PC-9 (cell line): Measurements from ENCODE around the gene DUSP6. TPM values are rescaled to one million over a fixed set of nuclear protein-coding genes. Genes with fewer than 3 reads are reported as not detected.

Experiments used
- BruUV-seq: library from RNA; stranded (reverse); fragments of 400-500 nt; replicated peaks from 2 replicates; lab custom pipeline; 2021; lab: Mats Ljungman, UMichigan
- CTCF ChIA-PET: fragments of 300-600 bp; sonication (Branson Sonifier 250); formaldehyde crosslinking; loops from one replicate; lab custom pipeline; 2022; ENCODE audit warnings: antibody characterized with exemption; lab: Charles Lee
- POLR2A ChIA-PET: fragments of 300-600 bp; sonication (Branson Sonifier 250); formaldehyde crosslinking; loops from one replicate; lab custom pipeline; 2022; ENCODE audit warnings: antibody characterized with exemption; ENCODE audit not compliant: unreplicated experiment; lab: Charles Lee
- DNase-seq, 2 experiments: peaks; one replicate each; pipeline versions ENCODE4 v3.0.0 to v3.0.0-alpha.2; 2015 to 2022; ENCODE audit warnings: mixed read lengths in 1 of 2
- H2AFZ ChIP-seq: fragments of 200-600 bp; sonication (generic); 2 replicates; pipeline ENCODE4 v1.8.1; 2017; ENCODE audit warnings: antibody characterized with exemption
- H3F3A ChIP-seq: fragments of 200-600 bp; sonication (generic); 2 replicates; pipeline ENCODE4 v1.8.1; 2017; ENCODE audit warnings: antibody characterized with exemption, mild to moderate bottlenecking, low read depth; ENCODE audit not compliant: insufficient read depth
- H3K27ac ChIP-seq: fragments of 200-600 bp; sonication (generic); 2 replicates; pipeline ENCODE4 v1.6.1; 2016; ENCODE audit warnings: mixed run types
- H3K27me3 ChIP-seq: fragments of 200-600 bp; sonication (generic); 2 replicates; pipeline ENCODE4 v1.6.1; 2016; ENCODE audit warnings: low read depth, mixed run types; ENCODE audit not compliant: insufficient read depth
- H3K36me3 ChIP-seq: fragments of 200-600 bp; sonication (generic); 2 replicates; pipeline ENCODE4 v1.6.1; 2016; ENCODE audit warnings: low read depth, mixed run types
- H3K4me1 ChIP-seq: fragments of 200-600 bp; sonication (generic); replicated peaks from 2 replicates; pipeline ENCODE4 v1.6.1; 2016; ENCODE audit warnings: mixed run types; ENCODE audit not compliant: insufficient read depth
- H3K4me2 ChIP-seq: fragments of 200-600 bp; sonication (generic); 2 replicates; pipeline ENCODE4 v1.6.1; 2017; ENCODE audit warnings: mixed run types
- H3K4me3 ChIP-seq: fragments of 200-600 bp; sonication (generic); 2 replicates; pipeline ENCODE4 v1.6.1; 2016; ENCODE audit warnings: mixed run types
- H3K79me2 ChIP-seq: fragments of 200-600 bp; sonication (generic); 2 replicates; pipeline ENCODE4 v1.6.1; 2017; ENCODE audit warnings: low read depth, mixed run types
- H3K9me2 ChIP-seq: fragments of 200-600 bp; sonication (generic); 2 replicates; pipeline ENCODE4 v1.8.1; 2017; ENCODE audit warnings: mild to moderate bottlenecking; ENCODE audit not compliant: insufficient read depth
- H3K9me3 ChIP-seq: fragments of 200-600 bp; sonication (generic); 2 replicates; pipeline ENCODE4 v1.8.1; 2016; ENCODE audit warnings: low read depth; ENCODE audit not compliant: insufficient read depth
- H4K20me1 ChIP-seq: fragments of 200-600 bp; sonication (generic); 2 replicates; pipeline ENCODE4 v1.8.1; 2017; ENCODE audit not compliant: insufficient read depth
- EZH2 ChIP-seq: fragments of 200-600 bp; sonication (generic); IDR thresholded peaks from 2 replicates; pipeline ENCODE4 v1.8.0; 2017; ENCODE audit warnings: antibody characterized with exemption, low read depth
- intact Hi-C: fragments of 100-400 bp; cut with micrococcal nuclease; formaldehyde crosslinking; loops from one replicate; pipeline ENCODE4 v1.10.0; 2022; ENCODE audit not compliant: unreplicated experiment
- total RNA-seq: library from RNA; stranded (reverse); gene quantifications from 2 replicates; pipeline ENCODE4 v1.2.3, GENCODE V29; 2021
- TF ChIP-seq, protein P1 (sequence below): fragments of 200-600 bp; sonication (generic); conservative IDR thresholded peaks from 2 replicates; pipeline ENCODE4 v1.6.1; 2017; ENCODE audit warnings: mixed run types, antibody characterized with exemption, mild to moderate bottlenecking, moderate library complexity

Gene DUSP6
- total RNA-seq, 1 experiment from 2014 or later = 14.1 TPM

GRCh38 chr12:89379148-89379838 is 27.0 kb upstream of the DUSP6 start:
- peaks cover 4% of the 10 kb centered on the region; the same call in 1 of the 2 replicates for H3F3A ChIP-seq
- POLR2A ChIA-PET = interaction anchor here (0.7 kb wide), 1 partner anchor 20 kb away, joined by 16 read pairs; no protein-coding TSS in a partner anchor
- no peaks in the 10 kb centered on the region for H3K79me2 ChIP-seq
- BruUV-seq = no TSS peak
- H3K4me1 ChIP-seq = peaks cover 14% of the 10 kb centered on the region
- no peak overlapping the region for H3K27ac ChIP-seq
- intact Hi-C loops = no loop called here
- H3K4me3 ChIP-seq = no peak overlapping the region
- H4K20me1 ChIP-seq = no peaks in the 10 kb centered on the region
- TF ChIP-seq EZH2 = no peak
- TF ChIP-seq, protein P1, sequence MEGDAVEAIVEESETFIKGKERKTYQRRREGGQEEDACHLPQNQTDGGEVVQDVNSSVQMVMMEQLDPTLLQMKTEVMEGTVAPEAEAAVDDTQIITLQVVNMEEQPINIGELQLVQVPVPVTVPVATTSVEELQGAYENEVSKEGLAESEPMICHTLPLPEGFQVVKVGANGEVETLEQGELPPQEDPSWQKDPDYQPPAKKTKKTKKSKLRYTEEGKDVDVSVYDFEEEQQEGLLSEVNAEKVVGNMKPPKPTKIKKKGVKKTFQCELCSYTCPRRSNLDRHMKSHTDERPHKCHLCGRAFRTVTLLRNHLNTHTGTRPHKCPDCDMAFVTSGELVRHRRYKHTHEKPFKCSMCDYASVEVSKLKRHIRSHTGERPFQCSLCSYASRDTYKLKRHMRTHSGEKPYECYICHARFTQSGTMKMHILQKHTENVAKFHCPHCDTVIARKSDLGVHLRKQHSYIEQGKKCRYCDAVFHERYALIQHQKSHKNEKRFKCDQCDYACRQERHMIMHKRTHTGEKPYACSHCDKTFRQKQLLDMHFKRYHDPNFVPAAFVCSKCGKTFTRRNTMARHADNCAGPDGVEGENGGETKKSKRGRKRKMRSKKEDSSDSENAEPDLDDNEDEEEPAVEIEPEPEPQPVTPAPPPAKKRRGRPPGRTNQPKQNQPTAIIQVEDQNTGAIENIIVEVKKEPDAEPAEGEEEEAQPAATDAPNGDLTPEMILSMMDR = no peak
- no peak for DNase-seq
- no peak overlapping the region for H3K4me2 ChIP-seq
- CTCF ChIA-PET = no interaction called here
- H2AFZ ChIP-seq = no peak overlapping the region
- H3K9me3 ChIP-seq = peaks cover 2% of the 10 kb centered on the region
- H3K36me3 ChIP-seq = no peaks in the 10 kb centered on the region
- H3K27me3 ChIP-seq = no peaks in the 10 kb centered on the region
- 0 out of 2 replicates have a peak, but pooled peaks cover 5% of the 10 kb centered on the region for H3K9me2 ChIP-seq

DNA sequence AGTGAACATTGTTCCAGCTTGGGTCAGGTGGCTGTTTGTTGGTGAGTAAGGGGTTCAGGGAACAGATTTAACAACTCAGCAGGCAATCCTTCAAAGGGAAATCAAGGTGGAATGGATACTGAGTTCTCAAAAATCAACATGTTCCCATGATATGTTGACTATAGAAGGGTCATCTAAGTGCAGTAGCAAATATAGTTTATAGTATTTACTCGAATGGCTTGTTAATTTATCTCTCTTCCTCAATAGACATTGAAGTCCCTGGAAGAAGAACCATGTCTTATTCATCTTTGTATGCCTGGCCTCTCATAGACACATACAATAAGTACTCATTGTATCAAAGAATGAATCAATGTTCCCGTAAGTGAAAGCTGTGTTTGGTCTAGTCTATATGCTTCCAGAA is 24.5 kb upstream of the DUSP6 start:
- H3K79me2 ChIP-seq = no peaks in the 10 kb centered on the region
- no peak overlapping the region for H3K27ac ChIP-seq
- H3K27me3 ChIP-seq = no peaks in the 10 kb centered on the region
- peaks cover 25% of the 10 kb centered on the region for H3K4me1 ChIP-seq
- H3K36me3 ChIP-seq = no peaks in the 10 kb centered on the region
- DNase-seq = no peak
- 0 out of 2 replicates have a peak, but pooled peaks cover 5% of the 10 kb centered on the region for H3K9me2 ChIP-seq
- H3K9me3 ChIP-seq = peaks cover 5% of the 10 kb centered on the region
- peaks cover 6% of the 10 kb centered on the region; the same call in 1 of the 2 replicates for H3F3A ChIP-seq
- POLR2A ChIA-PET = no interaction called here
- no peak overlapping the region for H3K4me3 ChIP-seq
- no peak overlapping the region for H3K4me2 ChIP-seq
- CTCF ChIA-PET = no interaction called here
- BruUV-seq = no TSS peak
- no peaks in the 10 kb centered on the region for H4K20me1 ChIP-seq
- H2AFZ ChIP-seq = no peak overlapping the region
- TF ChIP-seq, protein P1 = no peak
- no peak for TF ChIP-seq EZH2
- intact Hi-C loops = no loop called here

- intact Hi-C loops = no loop called here
- Histone ChIP-seq H3K36me3 (no peaks in the 10 kb centered on the region), H3K9me3 (peaks cover 5% of the 10 kb centered on the region), H3K27ac (no peak overlapping the region), H3K4me1 (peaks cover 25% of the 10 kb centered on the region), H3F3A (peaks cover 7% of the 10 kb centered on the region; the same call in 1 of the 2 replicates), H3K4me2 (no peak overlapping the region), H3K27me3 (no peaks in the 10 kb centered on the region), H3K9me2 (0 out of 2 replicates have a peak, but pooled peaks cover 5% of the 10 kb centered on the region), H3K4me3 (no peak overlapping the region), H2AFZ (no peak overlapping the region), H4K20me1 (no peaks in the 10 kb centered on the region), H3K79me2 (no peaks in the 10 kb centered on the region)
- POLR2A ChIA-PET = no interaction called here
- CTCF ChIA-PET = no interaction called here
- BruUV-seq = no TSS peak
- TF ChIP-seq, protein P1 = no peak
- no peak for TF ChIP-seq EZH2
- no peak for DNase-seq
Measured at GRCh38 chr12:89376202-89376529, 23.9 kb upstream of the DUSP6 start.
